ENCODE measurements around the gene STK32A.

The STK32A gene

DNA sequence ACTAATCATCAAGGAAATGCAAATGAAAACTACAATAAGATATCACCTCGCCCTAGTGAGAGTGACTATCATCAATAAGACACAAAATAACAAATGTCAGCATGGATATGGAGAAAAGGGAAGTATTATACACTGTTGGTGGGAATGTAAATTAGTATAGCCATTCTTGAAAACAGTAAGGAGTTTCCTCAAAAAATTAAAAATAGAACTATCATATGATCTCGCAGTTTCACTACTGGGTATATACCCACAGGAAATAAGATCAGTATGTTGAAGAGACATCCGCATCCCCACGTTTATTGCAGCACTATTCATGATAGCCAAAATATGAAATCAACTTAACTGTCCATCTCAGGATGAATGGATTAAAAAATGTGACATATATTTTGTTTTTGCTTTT, 31.6 kb upstream of the STK32A start:
- TF ChIP-seq, protein P1, sequence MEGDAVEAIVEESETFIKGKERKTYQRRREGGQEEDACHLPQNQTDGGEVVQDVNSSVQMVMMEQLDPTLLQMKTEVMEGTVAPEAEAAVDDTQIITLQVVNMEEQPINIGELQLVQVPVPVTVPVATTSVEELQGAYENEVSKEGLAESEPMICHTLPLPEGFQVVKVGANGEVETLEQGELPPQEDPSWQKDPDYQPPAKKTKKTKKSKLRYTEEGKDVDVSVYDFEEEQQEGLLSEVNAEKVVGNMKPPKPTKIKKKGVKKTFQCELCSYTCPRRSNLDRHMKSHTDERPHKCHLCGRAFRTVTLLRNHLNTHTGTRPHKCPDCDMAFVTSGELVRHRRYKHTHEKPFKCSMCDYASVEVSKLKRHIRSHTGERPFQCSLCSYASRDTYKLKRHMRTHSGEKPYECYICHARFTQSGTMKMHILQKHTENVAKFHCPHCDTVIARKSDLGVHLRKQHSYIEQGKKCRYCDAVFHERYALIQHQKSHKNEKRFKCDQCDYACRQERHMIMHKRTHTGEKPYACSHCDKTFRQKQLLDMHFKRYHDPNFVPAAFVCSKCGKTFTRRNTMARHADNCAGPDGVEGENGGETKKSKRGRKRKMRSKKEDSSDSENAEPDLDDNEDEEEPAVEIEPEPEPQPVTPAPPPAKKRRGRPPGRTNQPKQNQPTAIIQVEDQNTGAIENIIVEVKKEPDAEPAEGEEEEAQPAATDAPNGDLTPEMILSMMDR (IDR thresholded peaks at IDR 0.05; ENCODE audit: low read depth, low read length) = no peak
- DNase-seq (ENCODE audit: extremely low read depth, low read depth) = no peak

DNA sequence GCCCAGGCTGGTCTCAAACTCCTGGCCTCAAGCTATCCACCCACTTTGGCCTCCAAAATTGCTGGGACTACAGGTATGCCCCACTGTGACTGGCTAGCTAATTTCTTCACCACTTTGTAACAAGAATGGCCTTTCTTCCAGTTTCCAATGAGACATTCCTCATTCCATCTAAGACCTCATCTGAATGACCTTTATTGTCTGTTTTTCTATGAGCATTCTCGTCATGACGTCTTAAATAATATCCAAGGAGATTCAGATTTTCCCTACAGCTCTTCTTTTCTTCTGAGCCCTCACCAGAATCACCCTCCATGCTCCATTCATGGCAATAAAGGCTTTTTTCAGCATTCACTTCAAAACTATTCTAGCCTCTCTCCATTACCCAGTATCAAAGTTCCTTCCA, 30.2 kb upstream of the STK32A start:
- TF ChIP-seq, protein P1 (IDR thresholded peaks at IDR 0.05; ENCODE audit: low read depth, low read length) = no peak
- no peak for DNase-seq (ENCODE audit: extremely low read depth, low read depth)

DNA sequence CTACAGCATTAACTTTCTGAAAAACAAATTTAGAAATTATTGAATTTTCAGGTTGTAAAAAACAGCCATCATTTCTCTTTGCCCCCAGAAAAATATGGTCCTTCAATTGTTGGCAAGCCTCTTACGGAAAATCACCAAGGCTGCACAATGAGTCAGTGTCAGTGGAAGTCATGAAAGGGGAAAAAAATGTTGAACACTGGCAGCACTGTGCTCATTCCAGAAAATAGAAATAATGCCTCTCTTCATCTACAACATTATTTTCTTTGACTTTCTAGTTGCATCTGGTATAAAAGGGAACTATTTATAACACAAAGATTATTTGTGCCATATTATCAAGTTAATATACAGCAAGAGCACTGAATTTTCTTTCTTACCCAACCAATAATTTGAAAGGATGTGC, 26.7 kb upstream of the STK32A start:
- TF ChIP-seq, protein P1 (IDR thresholded peaks at IDR 0.05; ENCODE audit: low read depth, low read length) = no peak
- no peak for DNase-seq (ENCODE audit: extremely low read depth, low read depth)

DNA sequence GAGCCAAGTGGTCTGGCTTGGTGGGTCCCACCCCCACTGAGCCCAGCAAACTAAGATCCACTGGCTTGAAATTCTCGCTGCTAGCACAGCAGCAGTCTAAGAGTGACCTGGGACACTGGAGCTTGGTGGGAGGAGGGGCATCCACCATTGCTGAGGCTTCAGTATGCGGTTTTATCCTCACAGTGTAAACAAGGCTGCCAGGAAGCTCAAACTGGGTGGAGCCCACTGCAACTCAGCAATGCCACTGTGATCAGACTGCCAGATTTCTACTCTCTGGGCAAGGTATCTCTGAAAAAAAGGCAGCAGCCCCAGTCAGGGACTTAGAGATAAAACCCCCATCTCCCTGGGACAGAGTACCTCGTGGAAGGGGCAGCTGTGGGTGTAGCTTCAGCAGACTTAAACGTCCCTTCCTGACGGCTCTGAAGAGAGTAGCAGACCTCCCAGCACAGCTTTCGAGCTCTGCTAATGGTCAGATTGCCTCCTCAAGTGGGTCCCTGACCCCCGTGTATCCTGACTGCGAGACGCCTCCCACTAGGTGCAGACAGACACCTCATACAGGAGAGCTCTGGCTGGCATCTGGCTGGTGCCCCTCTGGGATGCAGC, 18.2 kb upstream of the STK32A start:
- TF ChIP-seq, protein P1 (IDR thresholded peaks at IDR 0.05; ENCODE audit: low read depth, low read length) = no peak

DNA sequence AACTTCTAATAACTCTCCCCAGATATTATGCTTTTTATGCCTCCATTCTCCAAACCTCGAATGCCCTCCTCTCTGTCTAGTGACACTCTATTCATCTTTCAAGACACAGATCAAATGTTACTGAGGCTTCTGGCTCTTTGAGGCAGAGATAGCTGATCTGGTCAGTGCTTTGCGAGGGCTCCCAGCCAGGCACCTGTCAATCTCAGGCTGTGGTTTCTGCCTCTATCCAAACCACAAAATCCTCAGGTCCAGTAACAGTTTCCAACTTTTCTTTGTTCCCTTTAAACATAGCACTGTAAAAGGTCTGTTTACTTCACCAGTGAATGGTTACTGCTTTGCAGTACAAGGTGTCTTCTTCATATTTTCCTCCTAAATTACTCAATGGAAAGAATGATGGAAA, 11.5 kb upstream of the STK32A start:
- DNase-seq (ENCODE audit: extremely low read depth, low read depth) = no peak
- TF ChIP-seq, protein P1 (IDR thresholded peaks at IDR 0.05; ENCODE audit: low read depth, low read length) = no peak

More for the DNA sequence above, 18.2 kb upstream of the STK32A start:
- DNase-seq (ENCODE audit: extremely low read depth, low read depth) = no peak

DNA sequence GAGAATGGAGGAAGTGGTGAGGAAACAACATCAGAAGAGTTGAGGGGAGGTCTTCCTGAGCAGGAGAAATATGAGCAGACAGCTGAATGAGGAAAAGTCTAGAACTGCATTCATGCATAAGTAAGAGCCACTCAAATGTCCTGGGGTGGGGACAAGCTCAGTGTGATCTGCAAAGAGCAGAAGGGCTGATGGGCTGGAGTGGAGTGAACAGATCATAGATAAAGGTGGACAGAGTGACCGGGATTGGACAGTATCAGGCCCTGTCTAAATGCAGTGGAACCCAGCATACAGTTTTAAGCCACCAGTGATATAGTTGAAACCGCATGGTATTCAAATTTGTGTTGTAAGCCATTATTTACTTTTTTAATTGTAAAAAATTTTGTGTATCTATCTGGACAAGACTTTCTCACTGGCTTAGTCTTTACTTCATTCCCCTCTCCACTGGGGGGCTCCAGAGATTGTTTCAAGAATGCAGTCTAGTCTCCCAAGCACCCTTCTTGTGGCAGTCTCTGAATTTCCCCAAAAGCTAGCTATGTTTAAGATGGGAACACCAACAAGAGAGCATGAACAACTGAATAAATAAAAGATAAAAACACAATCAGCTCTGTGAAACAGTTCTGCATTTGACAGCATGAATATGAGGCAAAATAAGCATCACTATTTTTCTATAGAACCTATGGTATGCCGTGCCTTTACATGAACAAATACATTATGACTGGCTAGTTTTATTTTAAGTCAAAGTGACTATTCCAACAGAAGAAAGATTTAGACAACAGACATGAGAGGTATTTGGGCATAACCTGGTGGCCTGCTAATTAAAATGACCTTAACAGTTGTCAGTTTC, 10.7 kb upstream of the STK32A start:
- peak; percentile 20 for DNase-seq (ENCODE audit: extremely low read depth, low read depth)

DNA sequence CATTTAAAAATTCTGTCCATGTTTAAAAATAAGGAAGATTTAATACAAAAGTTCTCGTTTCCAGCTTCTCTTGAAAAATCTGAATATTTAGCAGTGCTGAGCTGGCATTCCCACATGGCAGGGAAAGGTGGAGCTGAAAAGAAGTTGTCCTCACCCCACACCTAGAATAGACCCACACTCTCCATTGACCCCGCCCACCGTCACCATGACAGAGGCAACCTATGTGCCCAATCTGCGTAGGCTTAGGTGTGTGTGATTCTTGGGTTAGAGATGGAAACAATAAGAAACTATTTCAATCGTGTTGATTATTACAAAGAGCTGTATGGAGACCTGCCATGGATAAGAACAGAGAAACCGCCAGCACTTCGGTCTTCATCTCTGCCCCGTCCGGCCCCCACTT, 8.9 kb upstream of the STK32A start:
- TF ChIP-seq, protein P1 (IDR thresholded peaks at IDR 0.05; ENCODE audit: low read depth, low read length) = no peak
- no peak for DNase-seq (ENCODE audit: extremely low read depth, low read depth)

More for the DNA sequence above, 10.7 kb upstream of the STK32A start:
- TF ChIP-seq, protein P1 (IDR thresholded peaks at IDR 0.05; ENCODE audit: low read depth, low read length) = peak; percentile 78

All from AG09319 (cell line).